Hair follicular keratinocyte (primary cell): ENCODE results near the gene RAB6C. TPM values are rescaled to one million over a fixed set of nuclear protein-coding genes. Genes with fewer than 3 reads are reported as not detected.

Experiments
- total RNA-seq: library from RNA; depleted of rRNA; stranded (reverse); fragments of >200 nt; gene quantifications from 2 replicates; pipeline ENCODE4 v1.2.3, GENCODE V29; 2015

RAB6C gene
- not detected in 2 replicates for total RNA-seq

DNA sequence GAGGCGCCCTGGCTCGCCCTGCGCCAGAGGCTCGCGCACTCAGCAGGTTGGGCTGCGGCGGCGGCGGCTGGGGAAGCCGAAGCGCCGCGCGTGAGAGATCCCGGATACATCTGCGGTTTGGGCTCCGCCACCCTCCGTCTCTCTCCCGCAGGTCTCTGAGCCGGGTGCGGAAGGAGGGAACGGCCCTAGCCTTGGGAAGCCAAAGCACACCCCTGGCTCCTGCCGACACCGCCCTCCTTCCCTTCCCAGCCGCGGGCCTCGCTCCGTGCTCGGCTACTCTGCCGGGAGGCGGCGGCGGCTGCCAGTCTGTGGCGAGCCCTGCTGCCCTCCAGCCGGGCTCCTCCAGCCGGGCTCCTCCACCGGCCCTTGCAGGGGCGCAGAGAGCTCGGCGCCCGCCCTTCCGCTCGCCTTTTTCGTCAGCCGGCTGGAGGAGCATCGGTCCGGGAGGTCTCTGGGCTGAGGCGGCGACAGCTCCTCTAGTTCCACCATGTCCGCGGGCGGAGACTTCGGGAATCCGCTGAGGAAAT, at the start of gene RAB6C:
TSS of gene RAB6C (plus strand) at position 38 of the 527 bp plus-strand sequence. CDS start at position 488, 450 bp downstream.

Other genes starting within 250 kb of the RAB6C start
- not detected in 2 replicates for gene POTEF, start 149.6 kb downstream of the RAB6C start, total RNA-seq
- 2.9 and 3.7 TPM in 2 replicates for gene CCDC74B, start 165.4 kb downstream of the RAB6C start, total RNA-seq
- 34.5 and 45.2 TPM in 2 replicates for gene SMPD4, start 201.9 kb downstream of the RAB6C start, total RNA-seq
- 291 and 333 TPM in 2 replicates for gene MZT2B, start 202.6 kb downstream of the RAB6C start, total RNA-seq
- gene TUBA3E, start 218.8 kb downstream of the RAB6C start, total RNA-seq: not detected in 2 replicates